HG02759 (cell line): Measurements from ENCODE around the gene POLR2A.

Source experiments
- ATAC-seq: cut with Tn5 transposase; IDR thresholded peaks from one replicate; pipeline ENCODE4 v1.9.1; 2021; ENCODE audit warnings: mild to moderate bottlenecking, moderate library complexity; ENCODE audit not compliant: unreplicated experiment

Gene POLR2A

DNA sequence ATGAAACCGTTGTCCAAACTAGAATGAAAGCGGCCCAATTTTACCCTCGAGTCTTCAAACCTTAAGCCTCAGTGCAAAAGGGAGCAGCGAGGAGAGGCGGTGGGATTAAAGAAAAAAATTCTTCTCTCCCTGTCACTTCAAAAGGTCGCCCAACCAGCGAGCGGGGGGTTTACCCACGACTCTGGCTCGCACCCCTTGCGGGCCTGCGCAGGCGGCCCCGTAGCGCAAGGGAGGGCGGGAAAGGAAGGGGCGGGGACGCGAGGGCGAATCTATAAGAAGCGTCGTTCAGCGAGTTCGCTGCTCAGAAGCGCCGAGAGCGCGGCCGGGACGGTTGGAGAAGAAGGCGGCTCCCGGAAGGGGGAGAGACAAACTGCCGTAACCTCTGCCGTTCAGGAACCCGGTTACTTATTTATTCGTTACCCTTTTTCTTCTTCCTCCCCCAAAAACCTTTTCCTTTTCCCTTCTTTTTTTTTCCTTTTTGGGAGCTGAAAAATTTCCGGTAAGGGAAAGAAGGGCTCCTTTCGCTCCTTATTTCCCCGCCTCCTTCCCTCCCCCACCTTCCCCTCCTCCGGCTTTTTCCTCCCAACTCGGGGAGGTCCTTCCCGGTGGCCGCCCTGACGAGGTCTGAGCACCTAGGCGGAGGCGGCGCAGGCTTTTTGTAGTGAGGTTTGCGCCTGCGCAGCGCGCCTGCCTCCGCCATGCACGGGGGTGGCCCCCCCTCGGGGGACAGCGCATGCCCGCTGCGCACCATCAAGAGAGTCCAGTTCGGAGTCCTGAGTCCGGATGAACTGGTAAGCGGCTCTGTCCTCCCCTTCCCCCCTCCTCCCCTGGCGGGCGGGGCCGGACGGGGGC lies at the start of gene POLR2A:
TSS of gene POLR2A (plus strand) at position 300 of the 852 bp plus-strand sequence.
- peak; percentile 75 for ATAC-seq

DNA sequence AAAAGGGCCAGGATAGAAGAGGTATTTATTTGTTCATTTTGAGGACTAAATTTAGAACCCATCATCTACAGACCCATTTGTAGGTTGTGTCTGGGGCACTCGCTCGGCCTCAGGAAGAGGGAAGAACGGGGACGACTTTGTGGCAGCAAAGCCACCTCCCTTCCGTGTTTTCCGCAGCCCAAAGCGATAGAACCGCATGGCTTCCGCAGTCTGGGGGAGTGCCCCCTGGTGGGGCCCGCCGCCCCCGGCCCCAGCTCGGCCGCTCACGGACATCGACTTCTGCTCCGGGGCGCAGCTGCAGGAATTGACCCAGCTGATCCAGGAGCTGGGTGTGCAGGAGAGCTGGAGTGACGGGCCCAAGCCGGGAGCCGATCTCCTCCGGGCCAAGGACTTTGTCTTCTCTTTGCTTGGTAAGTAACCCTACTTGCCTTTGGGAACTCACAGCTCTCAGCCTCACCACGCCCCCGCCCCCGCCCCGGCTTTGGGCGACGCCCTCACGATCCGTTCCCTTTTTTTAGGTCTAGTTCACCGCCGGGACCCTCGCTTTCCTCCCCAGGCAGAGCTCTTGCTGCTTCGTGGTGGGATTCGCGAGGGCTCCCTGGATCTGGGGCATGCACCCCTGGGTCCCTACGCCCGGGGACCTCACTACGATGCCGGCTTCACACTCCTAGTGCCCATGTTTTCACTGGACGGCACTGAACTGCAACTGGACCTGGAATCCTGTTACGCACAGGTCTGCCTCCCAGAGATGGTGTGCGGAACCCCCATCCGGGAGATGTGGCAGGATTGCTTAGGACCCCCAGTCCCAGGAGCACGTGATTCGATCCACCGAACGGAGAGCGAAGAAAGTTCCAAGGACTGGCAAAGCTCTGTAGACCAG lies 48.2 kb upstream of the POLR2A start:
- ATAC-seq = peak; percentile 22

DNA sequence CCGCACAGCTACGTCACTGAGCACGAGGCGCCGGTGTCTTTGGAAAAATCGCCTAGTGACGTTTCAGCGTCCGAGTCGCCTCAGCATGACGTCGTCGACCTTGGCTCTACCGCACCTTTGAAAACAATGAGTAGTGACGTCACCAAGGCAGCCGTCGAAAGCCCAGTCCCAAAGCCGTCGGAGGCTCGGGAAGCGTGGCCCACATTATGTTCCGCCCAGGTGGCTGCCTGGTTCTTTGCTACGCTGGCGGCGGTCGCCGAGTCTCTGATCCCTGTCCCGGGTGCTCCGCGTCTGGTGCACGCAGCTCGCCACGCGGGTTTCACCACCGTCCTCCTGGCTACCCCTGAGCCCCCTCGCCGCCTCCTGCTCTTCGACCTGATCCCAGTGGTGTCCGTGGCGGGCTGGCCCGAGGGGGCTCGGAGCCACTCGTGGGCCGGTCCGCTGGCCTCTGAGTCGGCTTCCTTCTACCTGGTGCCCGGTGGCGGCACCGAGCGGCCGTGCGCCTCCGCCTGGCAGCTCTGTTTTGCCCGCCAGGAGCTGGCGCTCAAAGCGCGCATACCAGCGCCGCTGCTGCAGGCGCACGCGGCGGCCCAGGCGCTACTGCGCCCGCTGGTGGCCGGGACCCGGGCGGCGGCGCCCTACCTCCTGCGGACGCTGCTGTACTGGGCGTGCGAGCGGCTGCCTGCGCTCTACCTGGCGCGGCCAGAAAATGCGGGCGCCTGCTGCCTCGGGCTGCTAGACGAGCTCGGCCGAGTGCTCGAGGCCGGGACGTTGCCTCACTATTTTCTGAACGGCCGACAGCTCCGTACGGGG lies 47.4 kb upstream of the POLR2A start:
- ATAC-seq = peak; percentile 43

DNA sequence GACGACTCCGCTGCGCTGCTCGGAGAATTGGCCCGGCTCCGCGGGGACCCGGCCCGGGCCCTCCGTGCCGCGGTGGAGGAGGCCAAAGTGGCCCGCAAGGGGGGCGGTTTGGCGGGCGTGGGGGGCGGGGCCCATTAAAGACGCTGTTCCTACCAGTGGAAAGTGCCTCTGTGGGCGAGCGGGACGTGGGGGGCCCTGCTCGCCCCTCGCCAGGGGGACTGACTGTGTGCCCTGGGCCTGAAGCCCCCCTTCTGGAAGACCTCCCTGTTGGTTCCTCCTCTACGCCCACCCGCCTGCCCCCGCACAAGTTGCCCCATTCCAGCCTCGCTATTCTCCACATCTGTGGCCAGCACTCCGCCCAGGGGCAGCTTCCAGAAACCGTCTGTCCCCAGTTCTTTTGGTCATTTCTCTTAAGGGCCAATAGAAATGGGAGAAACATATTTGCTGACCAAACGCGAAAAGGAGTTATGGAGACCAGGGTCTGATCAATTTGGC lies 46.8 kb upstream of the POLR2A start:
- no peak for ATAC-seq

DNA sequence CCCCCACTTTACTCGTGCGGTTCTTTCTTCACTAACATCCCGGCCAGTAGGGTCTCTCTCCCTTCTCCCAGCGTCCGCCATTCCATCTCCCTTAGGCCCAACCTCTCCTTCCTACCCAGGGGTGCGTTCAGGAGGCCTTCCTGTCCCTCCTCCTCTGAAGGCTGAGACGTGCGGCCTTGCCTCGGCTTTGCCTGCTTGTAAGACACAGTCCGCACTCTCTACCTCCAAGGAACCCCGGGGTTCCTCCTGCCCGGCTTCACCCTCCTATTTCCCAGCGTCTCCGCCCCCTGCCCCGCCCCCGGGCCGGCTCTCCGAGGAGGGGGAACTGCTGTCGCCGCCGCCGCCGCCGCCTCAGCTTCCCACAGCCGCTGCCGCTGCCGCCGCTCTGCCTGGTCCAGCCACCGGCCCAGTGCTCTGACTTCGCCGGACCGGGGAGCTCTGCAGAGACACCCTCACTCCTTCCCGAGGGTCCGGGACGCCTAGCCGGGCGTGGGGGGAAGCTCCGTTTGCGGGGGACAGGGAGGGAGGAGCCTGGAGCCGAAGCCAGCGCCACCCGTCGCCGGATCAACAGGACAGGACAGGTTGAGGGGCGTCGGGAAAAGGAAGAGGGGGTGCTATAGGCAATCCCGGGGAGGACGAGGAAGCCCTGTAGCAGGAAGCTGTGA lies 46.1 kb upstream of the POLR2A start:
- no peak for ATAC-seq

DNA sequence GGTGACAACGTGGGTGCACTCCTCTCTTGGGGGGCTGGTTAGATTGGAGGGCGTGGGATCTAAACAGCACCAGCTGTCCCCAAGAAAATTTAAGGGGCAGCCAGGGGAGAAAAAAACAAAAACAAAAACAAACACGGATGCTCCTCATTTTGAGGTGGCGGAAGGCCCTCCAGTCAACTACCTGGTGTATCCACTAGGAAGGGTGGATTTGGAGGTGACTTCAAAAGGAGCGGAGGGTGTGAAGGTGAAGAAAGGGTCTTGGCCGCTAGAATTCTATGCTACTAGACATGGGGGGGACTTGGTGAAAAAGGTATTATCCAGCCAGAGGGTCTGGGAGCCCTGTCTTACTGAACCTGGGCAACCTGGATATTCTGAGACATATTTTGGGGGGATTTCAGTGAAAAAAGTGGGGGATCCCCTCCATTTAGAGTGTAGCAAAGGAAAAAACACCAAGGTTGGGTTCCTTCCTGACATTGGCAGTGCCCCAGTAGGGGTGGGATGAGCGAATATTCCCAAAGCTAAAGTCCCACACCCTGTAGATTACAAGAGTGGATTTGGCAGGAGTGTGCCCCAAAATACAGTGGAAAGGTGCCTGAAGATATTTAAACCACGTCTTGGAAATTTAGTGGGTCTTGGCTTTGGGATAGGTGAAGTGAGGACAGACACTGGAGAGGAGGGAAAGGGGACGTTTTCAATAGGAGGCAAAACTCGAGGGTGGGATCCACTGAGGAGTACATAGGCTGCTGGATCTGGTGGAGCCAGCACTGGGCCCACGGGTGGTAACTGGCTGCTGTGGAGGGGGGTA lies 45.3 kb upstream of the POLR2A start:
- no peak for ATAC-seq

DNA sequence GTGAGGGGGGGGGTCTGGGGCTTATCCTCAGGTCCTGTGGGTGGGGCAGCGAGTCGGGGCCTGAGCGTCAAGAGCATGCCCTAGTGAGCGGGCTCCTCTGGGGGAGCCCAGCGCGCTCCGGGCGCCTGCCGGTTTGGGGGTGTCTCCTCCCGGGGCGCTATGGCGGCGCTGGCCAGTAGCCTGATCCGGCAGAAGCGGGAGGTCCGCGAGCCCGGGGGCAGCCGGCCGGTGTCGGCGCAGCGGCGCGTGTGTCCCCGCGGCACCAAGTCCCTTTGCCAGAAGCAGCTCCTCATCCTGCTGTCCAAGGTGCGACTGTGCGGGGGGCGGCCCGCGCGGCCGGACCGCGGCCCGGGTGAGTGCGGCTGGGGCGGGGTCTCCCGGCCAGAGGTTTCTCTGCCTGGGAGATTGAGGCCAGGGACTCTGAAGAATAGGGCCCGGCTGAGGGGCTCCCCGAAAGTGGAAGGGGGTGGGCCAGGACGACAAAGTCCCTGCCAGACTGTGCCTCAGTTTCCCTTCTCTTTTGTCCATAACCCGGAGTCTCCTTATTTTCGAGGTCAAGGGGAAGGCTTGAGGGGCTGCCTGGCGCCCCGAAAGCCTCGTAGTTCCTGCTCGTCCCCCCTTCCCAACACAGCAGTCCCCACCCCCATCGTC lies 44.6 kb upstream of the POLR2A start, which contains the start of gene FGF11:
TSS of gene FGF11 (plus strand) at position 51 of the 651 bp plus-strand sequence. CDS start at position 160, 109 bp downstream.
- ATAC-seq = no peak

DNA sequence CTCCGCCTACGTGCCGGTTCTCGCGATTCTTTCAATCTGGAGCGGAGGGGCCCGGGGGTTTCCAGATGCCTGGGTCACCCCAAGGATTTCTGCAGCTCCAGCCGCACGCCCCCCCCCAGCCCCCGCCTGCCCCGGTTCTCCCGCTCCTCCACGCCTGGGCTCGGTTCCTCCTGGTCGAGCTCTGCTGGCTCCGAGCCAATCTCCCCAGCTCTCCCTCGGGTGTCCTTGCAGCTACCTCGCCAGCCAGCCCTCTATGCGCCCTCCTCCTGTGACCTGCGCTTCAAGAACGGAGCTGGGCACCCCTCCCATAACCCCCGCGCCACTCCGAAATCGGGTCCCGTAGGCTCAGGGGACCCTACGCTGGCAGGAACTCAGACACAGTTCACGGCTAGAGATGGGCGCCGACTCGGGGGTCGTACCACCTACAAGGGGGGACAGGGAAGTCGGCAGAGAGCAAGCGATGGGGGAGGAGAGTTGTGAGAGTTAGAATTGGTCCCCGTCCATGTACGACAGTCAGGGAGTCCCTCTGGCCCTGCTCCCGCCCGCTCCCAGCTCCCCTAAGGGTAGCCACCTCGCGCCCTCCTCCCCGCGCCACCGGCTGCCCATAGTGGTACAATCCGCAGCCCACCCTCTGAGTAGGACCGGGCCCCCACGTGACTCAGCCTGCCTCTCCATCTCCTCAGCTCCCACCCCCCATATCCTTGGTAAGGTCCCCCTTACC lies 43.9 kb upstream of the POLR2A start:
- ATAC-seq = no peak

DNA sequence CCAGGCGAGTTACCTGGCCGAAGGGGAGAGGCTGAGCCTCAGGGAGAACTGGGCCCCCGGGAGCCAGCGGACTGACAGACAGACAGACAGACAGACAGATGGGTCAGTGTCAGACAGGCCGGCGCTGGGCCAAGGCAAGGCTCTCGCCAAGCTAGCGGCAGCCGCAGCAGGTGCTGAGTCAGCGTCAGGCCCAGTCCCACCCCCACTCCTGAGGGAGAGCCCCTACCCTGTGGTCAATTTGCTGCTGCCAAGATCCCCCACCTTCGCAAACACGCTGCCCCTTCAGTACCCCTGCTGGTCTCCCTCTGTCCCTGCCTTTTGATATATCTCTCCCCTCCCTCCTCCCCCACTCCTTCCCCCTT lies 43.4 kb upstream of the POLR2A start:
- ATAC-seq = no peak

DNA sequence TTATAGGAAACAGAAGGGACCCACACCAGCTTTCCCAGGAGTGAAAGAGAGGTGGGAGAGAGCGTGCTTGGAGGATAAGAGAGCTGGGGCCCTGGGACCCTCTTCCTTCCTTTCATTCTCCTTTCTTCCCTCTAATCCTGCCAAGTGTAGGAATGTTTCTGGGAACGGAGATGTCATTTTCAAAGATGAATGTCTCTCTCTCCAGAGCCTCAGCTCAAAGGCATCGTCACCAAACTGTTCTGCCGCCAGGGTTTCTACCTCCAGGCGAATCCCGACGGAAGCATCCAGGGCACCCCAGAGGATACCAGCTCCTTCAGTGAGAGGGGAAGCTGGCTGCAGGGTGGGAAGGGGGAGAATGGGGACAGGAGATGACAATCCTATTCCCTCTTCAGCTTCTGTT lies 42.9 kb upstream of the POLR2A start:
- ATAC-seq = no peak

DNA sequence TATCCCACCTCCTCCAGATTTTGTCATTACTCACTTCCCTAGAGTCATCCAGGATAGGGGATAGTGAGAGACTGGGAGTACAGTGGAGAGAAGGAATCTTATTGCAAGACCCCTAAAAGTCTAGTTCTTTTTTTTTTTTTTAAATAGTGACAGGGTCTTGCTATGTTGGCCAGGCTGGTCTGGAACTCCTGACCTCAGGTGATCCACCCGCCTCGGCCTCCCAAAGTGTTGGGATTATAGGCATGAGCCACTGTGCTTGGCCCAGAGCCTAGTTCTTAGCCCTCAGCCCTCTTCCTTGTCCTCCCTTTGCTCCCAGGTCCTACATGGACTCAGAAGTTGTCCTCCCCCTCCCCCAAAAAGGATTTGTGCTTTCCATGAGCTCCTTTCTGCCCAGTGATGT lies 42.0 kb upstream of the POLR2A start:
- no peak for ATAC-seq

DNA sequence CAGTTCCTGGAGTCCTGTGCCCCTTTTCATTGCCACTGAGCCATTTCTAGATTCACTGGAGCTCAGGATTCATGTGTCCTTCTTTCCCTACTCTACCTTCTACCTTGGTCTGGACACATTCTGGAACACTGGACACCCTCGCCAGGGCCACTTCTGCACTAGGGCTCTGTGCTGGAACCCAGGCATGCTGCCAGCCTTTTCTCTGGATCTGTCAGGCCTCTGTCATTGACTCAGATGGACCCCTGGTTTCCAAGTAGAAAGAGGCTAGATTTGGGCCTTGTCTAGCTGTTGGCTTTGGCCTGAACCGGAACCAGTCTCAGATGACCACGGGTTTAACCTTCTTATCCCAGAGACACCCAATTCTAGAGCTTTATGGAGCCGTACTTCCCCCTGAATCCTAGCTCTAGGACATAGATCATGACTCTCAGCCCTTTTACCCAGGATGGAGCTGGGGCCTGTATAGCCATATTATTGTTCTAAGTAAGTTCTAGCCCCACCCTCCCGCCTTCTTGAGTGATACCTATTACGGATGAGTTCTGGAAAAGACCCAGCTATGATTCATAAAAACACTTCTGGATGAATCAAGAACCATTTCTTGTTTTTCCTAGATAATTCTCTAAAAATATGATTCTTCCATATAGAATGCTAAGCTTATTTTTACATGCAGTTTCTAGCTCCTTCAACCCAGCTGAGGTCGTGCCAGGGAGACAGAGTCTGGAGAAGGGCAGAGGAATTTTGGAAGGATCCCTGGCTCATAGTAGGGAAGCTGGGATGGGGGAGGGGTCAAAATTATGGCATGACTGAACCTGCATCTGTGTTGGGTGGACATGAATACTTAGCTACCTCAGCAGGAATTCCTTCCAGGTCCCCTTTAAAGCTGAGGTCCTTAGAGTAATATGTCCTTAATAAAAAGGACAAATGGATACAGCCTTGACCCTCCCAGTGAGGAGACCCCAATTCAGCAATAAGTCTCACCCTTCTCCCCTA lies 40.4 kb upstream of the POLR2A start:
- ATAC-seq = no peak

DNA sequence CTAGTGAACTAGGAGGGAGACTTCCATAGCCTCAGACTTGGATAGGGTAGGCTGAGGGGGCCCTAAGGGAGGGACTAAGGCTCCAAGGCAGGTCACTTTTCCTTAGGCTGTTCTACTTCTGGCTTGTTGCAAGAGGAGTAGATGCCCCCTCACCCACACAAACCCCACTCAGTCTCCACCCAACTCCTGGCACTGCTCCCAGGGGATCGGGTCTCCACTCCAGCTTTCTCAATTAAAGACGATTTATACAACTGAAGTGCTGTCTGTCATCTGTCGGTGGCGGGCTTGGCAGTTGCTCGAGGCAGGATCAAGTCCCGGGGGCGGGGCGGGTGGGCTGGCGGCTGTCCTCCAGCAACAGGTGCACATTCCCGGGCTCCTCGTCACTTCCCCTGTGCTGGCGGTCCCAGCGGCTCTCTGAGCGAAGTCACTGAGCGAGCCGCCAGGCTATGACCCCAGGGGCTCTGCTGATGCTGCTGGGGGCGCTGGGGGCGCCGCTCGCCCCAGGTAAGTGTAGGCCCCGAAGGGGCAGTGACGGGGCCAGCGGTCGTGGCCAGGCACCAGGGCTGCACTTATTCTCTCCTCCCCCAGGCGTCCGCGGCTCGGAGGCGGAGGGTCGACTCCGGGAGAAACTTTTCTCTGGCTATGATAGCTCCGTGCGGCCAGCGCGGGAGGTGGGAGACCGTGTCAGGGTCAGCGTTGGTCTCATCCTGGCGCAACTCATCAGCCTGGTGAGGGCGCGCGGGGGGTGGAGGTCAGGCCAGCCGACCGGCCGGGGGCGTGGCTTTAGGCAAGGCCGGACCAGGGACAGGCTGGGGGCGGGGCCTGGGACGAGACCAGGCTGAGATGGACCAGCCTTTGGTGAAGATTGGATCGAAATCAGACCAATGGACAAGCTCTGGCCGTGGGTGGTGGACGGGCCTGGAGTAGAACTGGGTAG lies 39.2 kb upstream of the POLR2A start, which contains the start of gene CHRNB1:
TSS of gene CHRNB1 (plus strand) at position 380 of the 937 bp plus-strand sequence. CDS start at position 447, 67 bp downstream.
- ATAC-seq = no peak

DNA sequence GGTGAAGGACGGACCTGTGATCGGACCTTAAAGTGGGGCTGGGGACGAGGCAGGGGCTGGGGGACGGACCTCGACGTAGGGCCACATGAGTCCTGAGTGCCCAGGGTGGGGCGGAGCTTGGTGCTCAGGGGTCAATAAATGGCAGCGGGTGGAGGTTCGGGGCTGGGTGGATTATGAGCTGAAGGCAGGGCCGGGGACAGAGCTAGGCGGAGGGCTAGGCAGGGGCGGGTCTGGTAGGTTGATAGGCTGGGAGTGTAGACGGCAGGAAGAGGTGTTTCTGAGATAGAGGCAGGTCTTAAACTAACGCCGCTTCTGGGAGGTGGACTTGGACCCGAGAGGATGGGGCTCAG lies 38.6 kb upstream of the POLR2A start:
- no peak for ATAC-seq

DNA sequence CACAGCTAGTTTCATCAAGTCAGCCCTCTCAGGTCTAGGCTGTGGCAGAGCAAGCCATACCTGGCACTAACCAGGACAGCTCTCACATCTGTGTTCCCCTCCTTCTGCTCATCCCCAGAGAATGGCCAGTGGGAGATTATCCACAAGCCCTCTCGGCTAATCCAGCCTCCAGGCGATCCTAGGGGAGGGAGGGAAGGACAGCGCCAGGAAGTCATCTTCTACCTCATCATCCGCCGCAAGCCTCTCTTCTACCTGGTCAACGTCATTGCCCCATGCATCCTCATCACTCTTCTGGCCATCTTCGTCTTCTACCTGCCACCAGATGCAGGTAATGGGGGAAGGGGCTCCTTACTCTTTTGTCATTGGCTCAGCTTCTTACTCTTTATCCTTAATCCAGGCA lies 35.7 kb upstream of the POLR2A start:
- ATAC-seq = no peak

DNA sequence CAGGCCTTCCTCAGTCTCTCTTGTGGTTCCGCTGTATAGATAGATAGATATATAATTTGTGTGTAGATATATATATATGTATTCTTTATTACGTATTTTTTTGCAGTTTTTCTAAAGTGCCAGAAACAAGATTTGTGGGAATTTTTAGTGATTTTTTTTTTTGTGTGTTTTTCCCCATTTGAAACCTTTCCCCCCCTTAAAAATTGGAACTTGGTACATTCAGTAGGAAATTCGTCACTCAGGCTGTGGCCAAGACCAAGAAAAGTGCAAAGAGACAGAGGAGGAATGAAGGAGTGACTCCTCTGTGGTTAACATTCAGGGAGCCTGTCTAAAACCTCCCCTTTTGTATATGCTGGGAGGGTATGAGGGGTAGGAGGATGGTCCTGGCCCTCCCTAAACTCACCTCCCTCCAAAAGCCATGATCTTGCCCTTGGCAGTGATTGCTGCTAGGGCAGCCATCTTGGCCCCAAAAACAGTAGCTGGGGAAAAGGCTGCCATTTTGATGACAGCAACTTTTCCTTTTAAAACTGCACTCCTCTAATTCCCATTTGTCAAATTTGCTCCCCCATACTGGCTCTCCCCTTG lies 24.1 kb upstream of the POLR2A start:
- no peak for ATAC-seq
